ENCODE results near the gene RFLNA. TPM values are rescaled to one million over a fixed set of nuclear protein-coding genes. Genes with fewer than 3 reads are reported as not detected.

The RFLNA gene
- total RNA-seq, 1 experiment from 2014 or later = not detected

DNA sequence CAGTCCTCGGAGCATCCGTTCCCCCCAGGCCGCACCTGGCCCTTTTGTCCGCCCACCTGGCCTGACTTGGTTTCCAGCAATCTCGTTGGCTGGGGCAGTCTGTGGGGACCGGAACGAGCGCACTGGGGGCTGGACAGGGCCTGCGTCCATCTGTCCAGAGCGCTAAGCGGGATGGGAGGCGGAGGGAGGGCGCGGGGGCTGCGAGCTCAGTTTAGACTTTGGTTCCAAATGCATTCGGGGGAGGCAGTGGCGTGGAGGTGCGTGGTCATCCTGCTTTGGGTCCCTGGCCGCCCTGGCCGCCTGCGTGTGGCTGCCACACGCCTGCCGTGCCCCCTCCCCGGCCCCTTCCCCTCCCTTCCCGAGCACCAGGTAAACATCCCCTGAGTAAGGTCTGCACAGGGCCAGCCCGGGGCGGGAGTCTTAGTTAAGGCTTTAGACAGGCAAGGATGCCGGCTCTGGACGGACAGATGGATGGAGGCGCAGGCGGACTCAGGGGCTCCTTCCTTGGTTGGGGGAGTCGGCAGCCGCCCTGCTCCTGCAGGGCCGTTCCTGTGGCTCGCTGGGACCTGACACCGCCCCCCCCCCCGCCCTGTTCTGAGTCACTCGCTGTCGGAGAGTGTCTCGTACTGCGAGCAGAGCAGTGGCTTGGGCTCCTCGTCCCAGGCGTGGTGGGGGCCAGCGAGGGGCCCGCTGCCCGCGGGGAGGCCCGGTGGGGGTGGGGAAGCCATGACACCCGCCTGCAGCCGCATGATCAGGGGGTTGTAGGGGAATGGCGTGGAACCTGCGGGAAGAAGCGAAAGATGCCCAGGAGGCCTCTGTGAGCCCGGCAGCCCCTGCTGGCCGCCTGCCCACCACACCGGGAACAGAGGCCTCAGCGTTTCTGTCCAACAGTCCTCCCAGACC lies 30.2 kb downstream of the RFLNA start:
- intact Hi-C loops (cut with micrococcal nuclease) = no loop called here
- POLR2A ChIA-PET = no interaction called here
- TSS peak; percentile 86 for BruUV-seq (replicated peaks)
- Mint-ChIP-seq H3K27ac (ENCODE audit: low read depth, unreplicated experiment) (no peak overlapping the region), H3K4me1 (ENCODE audit: insufficient read depth, unreplicated experiment) (no peaks in the 10 kb centered on the region), H3K36me3 (ENCODE audit: insufficient read depth, unreplicated experiment) (peaks cover 51% of the 10 kb centered on the region), H3K9me3 (ENCODE audit: unreplicated experiment) (no peaks in the 10 kb centered on the region), H3K4me3 (ENCODE audit: unreplicated experiment) (no peak overlapping the region), H3K27me3 (ENCODE audit: insufficient read depth, unreplicated experiment) (no peaks in the 10 kb centered on the region)
- TF ChIP-seq, protein P1, sequence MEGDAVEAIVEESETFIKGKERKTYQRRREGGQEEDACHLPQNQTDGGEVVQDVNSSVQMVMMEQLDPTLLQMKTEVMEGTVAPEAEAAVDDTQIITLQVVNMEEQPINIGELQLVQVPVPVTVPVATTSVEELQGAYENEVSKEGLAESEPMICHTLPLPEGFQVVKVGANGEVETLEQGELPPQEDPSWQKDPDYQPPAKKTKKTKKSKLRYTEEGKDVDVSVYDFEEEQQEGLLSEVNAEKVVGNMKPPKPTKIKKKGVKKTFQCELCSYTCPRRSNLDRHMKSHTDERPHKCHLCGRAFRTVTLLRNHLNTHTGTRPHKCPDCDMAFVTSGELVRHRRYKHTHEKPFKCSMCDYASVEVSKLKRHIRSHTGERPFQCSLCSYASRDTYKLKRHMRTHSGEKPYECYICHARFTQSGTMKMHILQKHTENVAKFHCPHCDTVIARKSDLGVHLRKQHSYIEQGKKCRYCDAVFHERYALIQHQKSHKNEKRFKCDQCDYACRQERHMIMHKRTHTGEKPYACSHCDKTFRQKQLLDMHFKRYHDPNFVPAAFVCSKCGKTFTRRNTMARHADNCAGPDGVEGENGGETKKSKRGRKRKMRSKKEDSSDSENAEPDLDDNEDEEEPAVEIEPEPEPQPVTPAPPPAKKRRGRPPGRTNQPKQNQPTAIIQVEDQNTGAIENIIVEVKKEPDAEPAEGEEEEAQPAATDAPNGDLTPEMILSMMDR (IDR thresholded peaks at IDR 0.05; ENCODE audit: unreplicated experiment) = no peak
- CTCF ChIA-PET = no interaction called here
- DNase-seq (ENCODE audit: unreplicated experiment) = no peak

DNA sequence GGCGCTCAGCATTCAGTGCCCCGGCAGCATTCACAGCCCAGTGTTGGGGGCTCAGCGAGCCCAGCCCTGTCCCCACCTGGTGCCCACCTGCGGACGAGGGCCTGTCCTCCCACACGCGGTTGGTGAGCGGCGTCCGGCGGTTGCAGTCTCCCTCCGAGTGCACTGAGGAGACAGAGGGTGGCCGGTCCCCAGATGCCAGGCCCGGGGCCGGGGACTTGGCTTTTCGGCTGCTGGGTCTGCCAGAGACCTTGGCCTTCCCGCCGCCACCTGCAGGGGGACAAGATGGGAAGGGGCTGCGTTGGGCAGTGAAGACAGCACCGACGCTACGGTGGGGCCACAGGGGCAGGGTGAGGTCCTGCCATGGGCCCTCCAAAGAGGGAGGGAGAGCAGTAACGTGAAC lies 31.2 kb downstream of the RFLNA start:
- H3K27me3 Mint-ChIP-seq (ENCODE audit: insufficient read depth, unreplicated experiment) = no peaks in the 10 kb centered on the region
- no peaks in the 10 kb centered on the region for H3K4me1 Mint-ChIP-seq (ENCODE audit: insufficient read depth, unreplicated experiment)
- H3K9me3 Mint-ChIP-seq (ENCODE audit: unreplicated experiment) = no peaks in the 10 kb centered on the region
- no peak overlapping the region for H3K27ac Mint-ChIP-seq (ENCODE audit: low read depth, unreplicated experiment)
- H3K36me3 Mint-ChIP-seq (ENCODE audit: insufficient read depth, unreplicated experiment) = peaks cover 55% of the 10 kb centered on the region
- DNase-seq (ENCODE audit: unreplicated experiment) = no peak
- TF ChIP-seq, protein P1 (IDR thresholded peaks at IDR 0.05; ENCODE audit: unreplicated experiment) = no peak
- POLR2A ChIA-PET = no interaction called here
- no TSS peak for BruUV-seq (replicated peaks)
- CTCF ChIA-PET = no interaction called here
- H3K4me3 Mint-ChIP-seq (ENCODE audit: unreplicated experiment) = no peak overlapping the region
- intact Hi-C loops (cut with micrococcal nuclease) = no loop called here

DNA sequence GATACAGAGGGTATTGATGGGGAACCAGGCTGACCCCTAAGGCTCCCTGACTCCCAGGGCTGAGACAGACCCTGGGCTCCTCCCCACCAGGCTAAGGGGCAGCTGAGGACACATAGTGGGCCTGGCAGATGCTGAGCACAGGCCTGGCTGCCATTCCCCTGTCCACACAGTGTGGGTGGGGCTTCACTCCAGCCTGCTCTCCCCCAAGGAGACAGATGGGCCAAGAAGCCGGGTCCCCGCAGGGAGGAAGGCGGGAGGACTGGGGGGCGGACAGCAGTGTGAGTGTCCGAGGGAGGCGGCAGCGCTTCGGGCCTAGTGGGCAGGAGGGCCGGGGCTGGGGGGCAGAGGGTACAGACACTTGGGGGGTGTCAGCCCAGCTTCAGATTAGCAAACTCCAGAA lies 32.0 kb downstream of the RFLNA start:
- TF ChIP-seq, protein P1 (IDR thresholded peaks at IDR 0.05; ENCODE audit: unreplicated experiment) = no peak
- Mint-ChIP-seq H3K36me3 (ENCODE audit: insufficient read depth, unreplicated experiment) (peaks cover 58% of the 10 kb centered on the region), H3K27me3 (ENCODE audit: insufficient read depth, unreplicated experiment) (no peaks in the 10 kb centered on the region), H3K27ac (ENCODE audit: low read depth, unreplicated experiment) (no peak overlapping the region), H3K4me1 (ENCODE audit: insufficient read depth, unreplicated experiment) (no peaks in the 10 kb centered on the region), H3K9me3 (ENCODE audit: unreplicated experiment) (no peaks in the 10 kb centered on the region), H3K4me3 (ENCODE audit: unreplicated experiment) (no peak overlapping the region)
- ChIA-PET CTCF (no interaction called here), POLR2A (no interaction called here)
- intact Hi-C loops (cut with micrococcal nuclease) = no loop called here
- no peak for DNase-seq (ENCODE audit: unreplicated experiment)
- no TSS peak for BruUV-seq (replicated peaks)

DNA sequence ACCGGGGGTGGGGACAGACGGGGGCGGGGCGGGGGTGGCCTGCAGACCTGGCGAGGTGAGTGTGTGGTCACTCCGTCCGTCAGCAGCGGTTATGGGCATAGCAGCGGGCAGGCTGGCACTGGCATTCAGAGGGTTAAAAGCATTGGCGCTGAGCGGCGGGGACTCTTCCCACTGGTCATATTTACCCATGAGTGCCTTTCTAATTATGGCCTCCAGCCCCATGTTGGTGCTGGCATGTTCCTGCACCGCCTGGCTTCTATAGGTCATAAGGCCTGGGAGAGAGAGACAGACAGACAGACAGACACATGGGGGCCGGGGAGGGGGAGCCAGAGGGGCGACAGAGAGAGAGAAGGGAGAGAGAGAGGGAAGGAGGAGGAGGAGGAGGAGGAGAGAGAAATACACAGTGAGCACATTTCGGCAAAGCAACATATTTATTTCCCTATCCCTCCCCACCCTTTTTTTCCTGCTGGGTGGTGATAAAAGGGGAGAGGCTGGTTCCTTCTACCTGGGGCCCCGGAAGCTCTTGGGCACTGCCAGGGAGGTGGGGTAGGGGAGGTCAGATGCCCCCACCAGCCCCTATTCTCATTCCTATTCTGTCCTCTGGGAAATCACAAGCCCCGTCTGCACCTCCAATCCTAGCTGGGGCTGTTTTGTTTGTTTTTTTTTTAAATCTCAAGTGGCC lies 32.6 kb downstream of the RFLNA start:
- CTCF ChIA-PET = no interaction called here

More for the DNA sequence above, 32.6 kb downstream of the RFLNA start:
- no peaks in the 10 kb centered on the region for H3K4me1 Mint-ChIP-seq (ENCODE audit: insufficient read depth, unreplicated experiment)
- H3K36me3 Mint-ChIP-seq (ENCODE audit: insufficient read depth, unreplicated experiment) = peaks cover 60% of the 10 kb centered on the region
- intact Hi-C loops (cut with micrococcal nuclease) = no loop called here
- no TSS peak for BruUV-seq (replicated peaks)
- TF ChIP-seq, protein P1 (IDR thresholded peaks at IDR 0.05; ENCODE audit: unreplicated experiment) = no peak
- H3K27me3 Mint-ChIP-seq (ENCODE audit: insufficient read depth, unreplicated experiment) = no peaks in the 10 kb centered on the region
- POLR2A ChIA-PET = no interaction called here
- H3K9me3 Mint-ChIP-seq (ENCODE audit: unreplicated experiment) = no peaks in the 10 kb centered on the region
- H3K4me3 Mint-ChIP-seq (ENCODE audit: unreplicated experiment) = no peak overlapping the region
- no peak overlapping the region for H3K27ac Mint-ChIP-seq (ENCODE audit: low read depth, unreplicated experiment)
- no peak for DNase-seq (ENCODE audit: unreplicated experiment)

Data from MCF 10A (cell line).